Mesothelial cell of epicardium (in vitro differentiated cells): ENCODE data around the gene GPC6. TPM values are rescaled to one million over a fixed set of nuclear protein-coding genes. Genes with fewer than 3 reads are reported as not detected.
A peak's percentile ranks its signal among the peaks of the same experiment; 100 is the strongest.

Experiments
- DNase-seq, 2 experiments: peaks; one replicate each; pipeline ENCODE4 v3.0.0; 2021; ENCODE audit warnings: low spot score in 2 of 2; ENCODE audit not compliant: unreplicated experiment in 2 of 2
- H3K27ac Mint-ChIP-seq: 2 replicates; pipeline ENCODE4 v1.8.0; 2021; ENCODE audit warnings: mixed read lengths
- H3K27me3 Mint-ChIP-seq: 2 replicates; pipeline ENCODE4 v1.8.0; 2021; ENCODE audit warnings: low read depth, mixed read lengths
- H3K36me3 Mint-ChIP-seq: 2 replicates; pipeline ENCODE4 v1.8.0; 2021; ENCODE audit warnings: mixed read lengths
- H3K4me1 Mint-ChIP-seq: 2 replicates; pipeline ENCODE4 v1.8.0; 2021; ENCODE audit warnings: mixed read lengths
- H3K4me3 Mint-ChIP-seq: 2 replicates; pipeline ENCODE4 v1.8.0; 2021; ENCODE audit warnings: mild to moderate bottlenecking, moderate library complexity, mixed read lengths
- H3K9me3 Mint-ChIP-seq: 2 replicates; pipeline ENCODE4 v1.8.0; 2021; ENCODE audit warnings: mixed read lengths
- CTCF ChIP-seq: fragments of 200-600 bp; sonication (generic); IDR thresholded peaks from one replicate; pipeline ENCODE4 v1.5.0; 2021; ENCODE audit warnings: antibody characterized with exemption; ENCODE audit not compliant: unreplicated experiment
- total RNA-seq: library from RNA; stranded (reverse); gene quantifications from 3 replicates; pipeline ENCODE4 v1.2.1, GENCODE V29; 2021

Gene GPC6
- total RNA-seq, 1 donor from 2014 or later, result 112 TPM

GRCh38 chr13:93539914-93540313 is 313.3 kb downstream of the GPC6 start:
- H3K27ac Mint-ChIP-seq, result no peak overlapping the region

GRCh38 chr13:93547886-93548285 is 321.3 kb downstream of the GPC6 start:
- no peak for DNase-seq
- peaks cover 30% of the 10 kb centered on the region for H3K4me1 Mint-ChIP-seq
- no peaks in the 10 kb centered on the region for H3K27me3 Mint-ChIP-seq
- no peak overlapping the region for H3K4me3 Mint-ChIP-seq
- peaks cover 5% of the 10 kb centered on the region for H3K9me3 Mint-ChIP-seq
- peaks cover 9% of the 10 kb centered on the region for H3K36me3 Mint-ChIP-seq
- no peak for TF ChIP-seq CTCF
- H3K27ac Mint-ChIP-seq, result no peak overlapping the region

More at GRCh38 chr13:93539914-93540313, 313.3 kb downstream of the GPC6 start:
- Mint-ChIP-seq H3K4me3 (no peak overlapping the region), H3K9me3 (peaks cover 13% of the 10 kb centered on the region), H3K27me3 (no peaks in the 10 kb centered on the region), H3K36me3 (peaks cover 12% of the 10 kb centered on the region), H3K4me1 (peaks cover 8% of the 10 kb centered on the region)
- TF ChIP-seq CTCF, result no peak
- DNase-seq, result no peak

- H3K27me3 Mint-ChIP-seq, result no peaks in the 10 kb centered on the region
- H3K27ac Mint-ChIP-seq, result peak overlapping the region; percentile 1
- H3K4me3 Mint-ChIP-seq, result no peak overlapping the region
- TF ChIP-seq CTCF, result no peak
- H3K9me3 Mint-ChIP-seq, result no peaks in the 10 kb centered on the region
- no peak for DNase-seq
- peaks cover 34% of the 10 kb centered on the region for H3K4me1 Mint-ChIP-seq
- H3K36me3 Mint-ChIP-seq, result peaks cover 4% of the 10 kb centered on the region
These were observed 322.9 kb downstream of the GPC6 start for GRCh38 chr13:93549326-93550005.

- H3K27me3 Mint-ChIP-seq, result no peaks in the 10 kb centered on the region
- no peak for TF ChIP-seq CTCF
- H3K36me3 Mint-ChIP-seq, result peaks cover 4% of the 10 kb centered on the region
- no peak overlapping the region for H3K4me3 Mint-ChIP-seq
- H3K27ac Mint-ChIP-seq, result no peak overlapping the region
- H3K4me1 Mint-ChIP-seq, result peaks cover 34% of the 10 kb centered on the region
- H3K9me3 Mint-ChIP-seq, result no peaks in the 10 kb centered on the region
- no peak for DNase-seq
These were observed 323.6 kb downstream of the GPC6 start for GRCh38 chr13:93550236-93550635.

- Mint-ChIP-seq H3K4me1 (peaks cover 31% of the 10 kb centered on the region), H3K9me3 (no peaks in the 10 kb centered on the region), H3K27ac (peak overlapping the region; percentile 40), H3K27me3 (no peaks in the 10 kb centered on the region), H3K36me3 (no peaks in the 10 kb centered on the region), H3K4me3 (no peak overlapping the region)
- no peak for DNase-seq
- TF ChIP-seq CTCF, result no peak
These were observed 326.0 kb downstream of the GPC6 start for GRCh38 chr13:93552596-93552995.

- H3K9me3 Mint-ChIP-seq, result no peaks in the 10 kb centered on the region
- TF ChIP-seq CTCF, result no peak
- no peaks in the 10 kb centered on the region for H3K36me3 Mint-ChIP-seq
- peaks cover 38% of the 10 kb centered on the region for H3K4me1 Mint-ChIP-seq
- H3K27ac Mint-ChIP-seq, result no peak overlapping the region
- H3K4me3 Mint-ChIP-seq, result no peak overlapping the region
- no peaks in the 10 kb centered on the region for H3K27me3 Mint-ChIP-seq
- no peak for DNase-seq
These were observed 327.9 kb downstream of the GPC6 start for GRCh38 chr13:93554514-93554913.
